Osteoblast (primary cell): Measurements from ENCODE around the gene SAMD8. TPM values are rescaled to one million over a fixed set of nuclear protein-coding genes. Genes with fewer than 3 reads are reported as not detected.
A peak's percentile ranks its signal among the peaks of the same experiment; 100 is the strongest.
"Not testable (repeated sequence)": the region's sequence is repeated elsewhere in the genome, so short reads cannot be mapped to it uniquely, and the experiment has no call there.

Experiments
- DNase-seq: peaks from one replicate; pipeline ENCODE4 v3.0.0; 2011; ENCODE audit warnings: low spot score, mixed read lengths; ENCODE audit not compliant: insufficient read length; ENCODE audit errors: missing footprints
- H2AFZ ChIP-seq: 2 replicates; pipeline ENCODE4 v1.6.0; 2011; ENCODE audit warnings: mild to moderate bottlenecking, low read length
- H3K27ac ChIP-seq: 2 replicates; pipeline ENCODE4 v1.5.1; 2011; ENCODE audit warnings: mild to moderate bottlenecking, low read depth, low read length, moderate library complexity
- H3K27me3 ChIP-seq: 2 replicates; pipeline ENCODE4 v1.6.0; 2012; ENCODE audit warnings: mild to moderate bottlenecking, control low read depth, inconsistent platforms, low read length, moderate library complexity; ENCODE audit not compliant: insufficient read depth
- H3K36me3 ChIP-seq: 2 replicates; pipeline ENCODE4 v1.5.1; 2011; ENCODE audit warnings: mild to moderate bottlenecking, low read length, control low read depth, moderate library complexity; ENCODE audit not compliant: insufficient read depth
- H3K4me1 ChIP-seq: 2 replicates; pipeline ENCODE4 v1.5.1; 2011; ENCODE audit warnings: mild to moderate bottlenecking, low read length, control low read depth, moderate library complexity; ENCODE audit not compliant: insufficient read depth
- H3K4me2 ChIP-seq: 2 replicates; pipeline ENCODE4 v1.6.0; 2011; ENCODE audit warnings: mild to moderate bottlenecking, low read length; ENCODE audit not compliant: insufficient read depth
- H3K4me3 ChIP-seq: fragments of 200-600 bp; sonication (generic); 3 replicates; pipeline ENCODE4 v1.5.1; 2012; ENCODE audit warnings: mild to moderate bottlenecking, low read length, inconsistent platforms; ENCODE audit not compliant: insufficient read depth
- H3K79me2 ChIP-seq: 2 replicates; pipeline ENCODE4 v1.6.0; 2012; ENCODE audit warnings: mild to moderate bottlenecking, low read length, control low read depth, inconsistent platforms; ENCODE audit not compliant: insufficient read depth
- H3K9me3 ChIP-seq: 2 replicates; pipeline ENCODE4 v1.5.1; 2011; ENCODE audit warnings: low read depth, low read length, control low read depth
- H4K20me1 ChIP-seq: 2 replicates; pipeline ENCODE4 v1.6.0; 2012; ENCODE audit warnings: mild to moderate bottlenecking, low read length, control low read depth; ENCODE audit not compliant: insufficient read depth
- total RNA-seq: library from RNA; depleted of rRNA; stranded (reverse); fragments of >200 nt; gene quantifications from 2 replicates; pipeline ENCODE4 v1.2.3, GENCODE V29; 2012
- TF ChIP-seq, protein P1 (sequence below): IDR thresholded peaks from 2 replicates; pipeline ENCODE4 v1.5.1; 2011; ENCODE audit warnings: mild to moderate bottlenecking, low read depth, low read length, moderate library complexity; ENCODE audit errors: extremely low read depth

SAMD8 gene
- total RNA-seq, 1 donor = 31.5 TPM

DNA sequence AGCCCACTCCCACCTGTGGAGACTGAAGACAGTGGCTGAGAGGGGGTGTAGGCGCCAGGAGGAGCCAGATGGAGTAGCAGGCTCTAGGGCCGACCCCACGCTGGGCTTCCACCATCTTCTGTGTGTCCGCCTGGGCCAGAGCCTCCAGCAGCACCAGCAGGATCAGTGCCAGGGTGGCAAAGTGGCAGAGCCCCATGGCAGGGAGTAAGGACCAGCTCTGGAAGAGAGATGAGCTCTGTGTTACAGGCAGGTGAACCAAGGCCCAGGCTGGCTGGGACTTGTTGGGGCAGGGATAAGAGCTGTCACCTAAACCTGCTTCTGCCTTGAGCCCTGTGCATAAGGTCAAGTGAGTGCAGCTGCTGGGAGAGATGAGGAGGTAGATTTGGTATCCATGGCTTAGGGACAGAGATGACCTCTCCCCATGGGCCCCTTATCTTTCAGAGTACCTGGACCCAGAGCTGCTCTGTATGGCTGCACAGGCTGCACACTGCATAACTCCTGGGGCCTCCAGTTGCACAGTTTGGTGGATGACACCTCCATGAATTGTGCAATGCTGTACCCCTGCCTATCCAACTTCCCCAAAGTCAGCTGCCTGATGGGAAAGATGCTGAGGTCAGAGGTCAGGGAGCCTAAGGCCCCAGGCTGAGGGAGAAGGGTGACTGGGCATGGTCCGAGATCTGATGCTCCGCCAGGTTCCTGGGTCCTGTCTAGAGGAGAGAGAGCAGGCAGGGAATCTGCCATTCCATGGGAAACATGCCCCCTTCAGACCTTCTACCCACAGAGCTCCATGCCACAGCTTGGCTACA is 7.4 kb upstream of the SAMD8 start:
- no peaks in the 10 kb centered on the region for H3K4me1 ChIP-seq
- DNase-seq = peak; percentile 83
- no peaks in the 10 kb centered on the region for H3K9me3 ChIP-seq
- H2AFZ ChIP-seq = no peak overlapping the region
- H3K36me3 ChIP-seq = no peaks in the 10 kb centered on the region
- no peak overlapping the region for H3K4me2 ChIP-seq
- no peak overlapping the region for H3K27ac ChIP-seq
- H3K79me2 ChIP-seq = no peaks in the 10 kb centered on the region
- TF ChIP-seq, protein P1, sequence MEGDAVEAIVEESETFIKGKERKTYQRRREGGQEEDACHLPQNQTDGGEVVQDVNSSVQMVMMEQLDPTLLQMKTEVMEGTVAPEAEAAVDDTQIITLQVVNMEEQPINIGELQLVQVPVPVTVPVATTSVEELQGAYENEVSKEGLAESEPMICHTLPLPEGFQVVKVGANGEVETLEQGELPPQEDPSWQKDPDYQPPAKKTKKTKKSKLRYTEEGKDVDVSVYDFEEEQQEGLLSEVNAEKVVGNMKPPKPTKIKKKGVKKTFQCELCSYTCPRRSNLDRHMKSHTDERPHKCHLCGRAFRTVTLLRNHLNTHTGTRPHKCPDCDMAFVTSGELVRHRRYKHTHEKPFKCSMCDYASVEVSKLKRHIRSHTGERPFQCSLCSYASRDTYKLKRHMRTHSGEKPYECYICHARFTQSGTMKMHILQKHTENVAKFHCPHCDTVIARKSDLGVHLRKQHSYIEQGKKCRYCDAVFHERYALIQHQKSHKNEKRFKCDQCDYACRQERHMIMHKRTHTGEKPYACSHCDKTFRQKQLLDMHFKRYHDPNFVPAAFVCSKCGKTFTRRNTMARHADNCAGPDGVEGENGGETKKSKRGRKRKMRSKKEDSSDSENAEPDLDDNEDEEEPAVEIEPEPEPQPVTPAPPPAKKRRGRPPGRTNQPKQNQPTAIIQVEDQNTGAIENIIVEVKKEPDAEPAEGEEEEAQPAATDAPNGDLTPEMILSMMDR = no peak
- no peaks in the 10 kb centered on the region for H3K27me3 ChIP-seq
- H4K20me1 ChIP-seq = no peaks in the 10 kb centered on the region
- no peak overlapping the region for H3K4me3 ChIP-seq

DNA sequence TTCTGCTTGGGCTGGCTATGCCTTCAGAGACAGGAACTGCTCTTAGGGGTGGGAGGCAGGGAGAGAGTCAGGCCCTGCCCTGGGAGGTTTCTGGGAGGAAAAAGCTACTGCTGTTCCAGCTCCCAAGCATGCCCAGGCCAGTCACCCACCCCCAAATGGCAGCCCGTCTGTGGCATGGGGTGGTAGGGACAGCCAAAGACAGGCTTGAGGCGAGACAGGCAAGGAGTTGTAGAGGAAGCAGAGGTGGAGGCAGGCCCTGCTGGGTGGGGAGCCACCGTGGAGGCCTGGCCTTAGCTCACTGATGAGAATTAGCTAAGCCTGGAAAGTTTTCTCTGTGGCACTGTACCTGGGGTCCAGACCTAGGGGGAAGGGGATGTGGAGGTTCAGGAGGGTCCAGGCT is 6.6 kb upstream of the SAMD8 start:
- TF ChIP-seq, protein P1 = no peak
- H3K4me2 ChIP-seq = no peak overlapping the region
- no peak overlapping the region for H3K27ac ChIP-seq

GRCh38 chr10:75105576-75106197 is 5.8 kb upstream of the SAMD8 start:
- no peaks in the 10 kb centered on the region for H3K27me3 ChIP-seq
- H3K36me3 ChIP-seq = no peaks in the 10 kb centered on the region
- no peaks in the 10 kb centered on the region for H3K79me2 ChIP-seq
- H3K4me3 ChIP-seq = no peak overlapping the region
- no peak overlapping the region for H2AFZ ChIP-seq
- H3K4me2 ChIP-seq = no peak overlapping the region
- H3K9me3 ChIP-seq = no peaks in the 10 kb centered on the region
- DNase-seq = no peak
- no peaks in the 10 kb centered on the region for H3K4me1 ChIP-seq
- no peak overlapping the region for H3K27ac ChIP-seq
- no peaks in the 10 kb centered on the region for H4K20me1 ChIP-seq
- TF ChIP-seq, protein P1 = no peak

More for the DNA sequence above, 6.6 kb upstream of the SAMD8 start:
- H3K4me1 ChIP-seq = no peaks in the 10 kb centered on the region
- no peaks in the 10 kb centered on the region for H3K79me2 ChIP-seq
- H3K27me3 ChIP-seq = no peaks in the 10 kb centered on the region
- no peak overlapping the region for H2AFZ ChIP-seq
- no peak overlapping the region for H3K4me3 ChIP-seq
- no peaks in the 10 kb centered on the region for H3K36me3 ChIP-seq
- peak; percentile 26 for DNase-seq
- H3K9me3 ChIP-seq = no peaks in the 10 kb centered on the region
- no peaks in the 10 kb centered on the region for H4K20me1 ChIP-seq

GRCh38 chr10:75106242-75106641 is 5.2 kb upstream of the SAMD8 start:
- Histone ChIP-seq H2AFZ (no peak overlapping the region), H3K27ac (no peak overlapping the region), H3K79me2 (no peaks in the 10 kb centered on the region), H3K4me3 (no peak overlapping the region), H4K20me1 (no peaks in the 10 kb centered on the region), H3K9me3 (no peaks in the 10 kb centered on the region), H3K4me2 (no peak overlapping the region), H3K27me3 (no peaks in the 10 kb centered on the region), H3K36me3 (no peaks in the 10 kb centered on the region), H3K4me1 (no peaks in the 10 kb centered on the region)
- TF ChIP-seq, protein P1 = no peak
- DNase-seq = no peak

DNA sequence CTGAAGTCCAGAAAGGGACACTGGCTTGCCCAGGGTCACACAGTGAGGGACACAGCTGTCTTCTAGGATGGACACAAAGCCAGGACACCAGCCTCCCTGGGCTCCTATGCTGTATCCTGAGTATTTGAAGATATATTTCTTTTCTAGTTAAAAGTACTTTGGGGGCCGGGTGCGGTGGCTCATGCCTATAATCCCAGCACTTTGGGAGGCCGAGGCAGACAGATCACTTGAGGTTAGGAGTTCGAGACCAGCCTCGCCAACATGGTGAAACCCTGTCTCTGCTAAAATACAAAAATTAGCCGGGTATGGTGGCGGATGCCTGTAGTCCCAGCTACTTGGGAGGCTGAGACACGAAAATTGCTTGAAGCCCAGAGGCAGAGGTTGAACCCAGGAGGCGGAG is 4.6 kb upstream of the SAMD8 start:
- not testable (repeated sequence) for H2AFZ ChIP-seq, H3K9me3 ChIP-seq, H3K27me3 ChIP-seq

More for the DNA sequence above, 4.6 kb upstream of the SAMD8 start:
- H3K79me2 ChIP-seq, H3K27ac ChIP-seq, H4K20me1 ChIP-seq, H3K4me2 ChIP-seq, H3K36me3 ChIP-seq, H3K4me3 ChIP-seq, H3K4me1 ChIP-seq, DNase-seq: not testable (repeated sequence)
